Dermis lymphatic vessel endothelial cell (primary cell): ENCODE data around the gene LRRN1. TPM values are rescaled to one million over a fixed set of nuclear protein-coding genes. Genes with fewer than 3 reads are reported as not detected.

Experiments used
- total RNA-seq: library from RNA; depleted of rRNA; stranded (reverse); fragments of >200 nt; gene quantifications from 2 replicates; pipeline ENCODE4 v1.2.1, GENCODE V29; 2014

The LRRN1 gene
- total RNA-seq = not detected in 2 replicates

DNA sequence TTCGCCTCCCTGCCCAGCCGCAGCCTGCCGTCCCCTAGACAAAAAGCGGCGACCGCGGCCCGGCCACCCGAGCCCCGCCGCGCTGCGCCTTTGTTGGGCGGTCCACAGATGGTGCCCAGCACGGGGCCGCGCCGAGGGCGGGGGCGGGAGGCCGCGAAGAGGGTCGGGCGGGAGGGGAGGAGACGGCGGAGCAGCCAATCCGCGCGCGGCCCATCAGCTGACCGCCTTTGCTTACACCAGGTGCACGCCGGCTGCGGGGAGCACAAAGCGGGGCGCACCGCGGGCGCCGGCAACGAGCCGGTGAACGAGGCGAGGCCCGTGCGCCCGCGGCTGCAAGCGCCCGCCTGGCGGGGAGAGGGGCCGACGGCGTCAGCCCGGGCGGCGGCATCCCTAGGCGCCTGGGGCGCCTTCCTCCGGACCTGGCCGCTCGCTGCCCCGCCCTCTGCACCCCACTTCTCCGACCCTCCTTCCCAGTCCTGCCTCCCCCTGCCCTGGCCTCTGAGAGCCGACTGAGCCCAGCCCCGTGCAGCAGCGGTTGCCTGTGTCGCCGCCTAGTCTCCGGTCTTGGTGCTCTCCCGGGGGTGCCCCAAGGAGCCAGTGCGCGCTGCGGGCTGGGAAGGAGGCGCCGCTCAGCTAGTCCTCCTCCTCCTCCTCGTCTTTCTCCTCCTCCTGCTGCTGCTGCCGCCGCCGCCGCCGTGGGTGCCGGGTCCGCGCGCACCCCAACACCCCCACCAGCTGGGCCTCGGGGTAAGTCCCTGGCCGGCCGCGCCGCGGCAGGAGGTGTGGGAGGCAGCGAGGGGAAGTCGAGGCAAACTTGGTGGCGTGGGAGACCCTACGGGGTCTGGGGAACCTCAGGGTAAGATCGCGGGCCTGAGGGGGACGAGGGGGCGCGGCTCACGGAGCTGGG lies at the start of gene LRRN1:
TSS of gene LRRN1 (plus strand) at position 259 of the 907 bp plus-strand sequence. CDS start 45,211 bp downstream, outside the sequence.

